NCI-H526 (cell line): ENCODE results near the gene SUSD2.
"Not testable (repeated sequence)": the region's sequence is repeated elsewhere in the genome, so short reads cannot be mapped to it uniquely, and the experiment has no call there.

Source experiments
- DNase-seq, 2 experiments: peaks; one replicate each; lab custom pipeline; 2025; lab: John Stamatoyannopoulos, UW

The SUSD2 gene

GRCh38 chr22:24176040-24176439 lies 5.2 kb upstream of the SUSD2 start:
- DNase-seq = no peak

- DNase-seq = no peak
Measured at GRCh38 chr22:24176630-24177029, 4.7 kb upstream of the SUSD2 start.

- no peak for DNase-seq
Measured at GRCh38 chr22:24177045-24177444, 4.2 kb upstream of the SUSD2 start.

- DNase-seq = no peak
Measured at GRCh38 chr22:24177456-24177855, 3.8 kb upstream of the SUSD2 start.

- DNase-seq = no peak
Measured at GRCh38 chr22:24178021-24178431, 3.3 kb upstream of the SUSD2 start.

GRCh38 chr22:24178502-24179440 lies 2.5 kb upstream of the SUSD2 start:
- DNase-seq = peak in 1 of 2 experiments; percentile 18

- no peak for DNase-seq
Measured at GRCh38 chr22:24179478-24180210, 1.6 kb upstream of the SUSD2 start.

- DNase-seq = peak in 1 of 2 experiments; percentile 27
Measured at GRCh38 chr22:24180316-24181087, 785 bp upstream of the SUSD2 start.

GRCh38 chr22:24181996-24182899 lies 961 bp downstream of the SUSD2 start:
- DNase-seq = no peak

GRCh38 chr22:24182900-24183246 lies 1.6 kb downstream of the SUSD2 start:
- DNase-seq = not testable (repeated sequence)

- no peak for DNase-seq
Measured at GRCh38 chr22:24183321-24184031, 2.2 kb downstream of the SUSD2 start.

- no peak for DNase-seq
Measured at GRCh38 chr22:24184057-24184798, 2.9 kb downstream of the SUSD2 start.

GRCh38 chr22:24185001-24185500 lies 3.8 kb downstream of the SUSD2 start:
- no peak for DNase-seq

- DNase-seq = no peak
Measured at GRCh38 chr22:24185501-24186351, 4.4 kb downstream of the SUSD2 start.

- DNase-seq = no peak
Measured at GRCh38 chr22:24186352-24186740, 5.1 kb downstream of the SUSD2 start.

- no peak for DNase-seq
Measured at GRCh38 chr22:24186892-24187670, 5.8 kb downstream of the SUSD2 start.

- DNase-seq = no peak
Measured at GRCh38 chr22:24187731-24188644, 6.7 kb downstream of the SUSD2 start.
